ENCODE results near the gene RASAL3.
A peak's percentile ranks its signal among the peaks of the same experiment; 100 is the strongest.
"Not testable (repeated sequence)": the region's sequence is repeated elsewhere in the genome, so short reads cannot be mapped to it uniquely, and the experiment has no call there.

Gene RASAL3

GRCh38 chr19:15464394-15465385 lies at the start of gene RASAL3:
Gene RASAL3, minus strand, starts transcription at chr19:15464544. Its CDS starts 186 bp downstream, at chr19:15464358.
- ATAC-seq, result peak; percentile 53 to 63

- no peak for ATAC-seq
Measured at GRCh38 chr19:15511671-15512424, 47.5 kb upstream of the RASAL3 start.

GRCh38 chr19:15508035-15508710 lies 43.8 kb upstream of the RASAL3 start, which contains the start of gene CYP4F22:
Gene CYP4F22, plus strand, starts transcription at chr19:15508525. Its CDS starts 16,812 bp downstream, at chr19:15525337.
- peak in 1 of 2 donors; percentile 14 for ATAC-seq

GRCh38 chr19:15507068-15508034 lies 43.0 kb upstream of the RASAL3 start:
- no peak for ATAC-seq

GRCh38 chr19:15506074-15506571 lies 41.8 kb upstream of the RASAL3 start:
- no peak for ATAC-seq

GRCh38 chr19:15502264-15502663 lies 37.9 kb upstream of the RASAL3 start:
- ATAC-seq, result no peak

- ATAC-seq, result no peak
Measured at GRCh38 chr19:15501596-15501995, 37.3 kb upstream of the RASAL3 start.

- no peak for ATAC-seq
Measured at GRCh38 chr19:15498910-15499309, 34.6 kb upstream of the RASAL3 start.

- ATAC-seq, result no peak
Measured at GRCh38 chr19:15498156-15498858, 34.0 kb upstream of the RASAL3 start.

- no peak for ATAC-seq
Measured at GRCh38 chr19:15495151-15495550, 30.8 kb upstream of the RASAL3 start.

GRCh38 chr19:15488489-15489226 lies 24.3 kb upstream of the RASAL3 start:
- no peak for ATAC-seq

GRCh38 chr19:15487038-15487437 lies 22.7 kb upstream of the RASAL3 start:
- no peak for ATAC-seq

- ATAC-seq, result not testable (repeated sequence)
Measured at GRCh38 chr19:15485768-15486167, 21.4 kb upstream of the RASAL3 start.

- not testable (repeated sequence) for ATAC-seq
Measured at GRCh38 chr19:15480996-15481395, 16.7 kb upstream of the RASAL3 start.

- ATAC-seq, result no peak
Measured at GRCh38 chr19:15479391-15480345, 15.3 kb upstream of the RASAL3 start, which contains the start of gene PGLYRP2. Gene PGLYRP2, minus strand, starts transcription at chr19:15479501. Its CDS starts 130 bp downstream, at chr19:15479371.

- no peak for ATAC-seq
Measured at GRCh38 chr19:15476325-15476724, 12.0 kb upstream of the RASAL3 start.

GRCh38 chr19:15475611-15476010 lies 11.3 kb upstream of the RASAL3 start:
- ATAC-seq, result no peak

GRCh38 chr19:15475169-15475568 lies 10.8 kb upstream of the RASAL3 start:
- ATAC-seq, result no peak

- ATAC-seq, result peak; percentile 67 to 68
Measured at GRCh38 chr19:15473821-15474220, 9.5 kb upstream of the RASAL3 start.
